ENCODE results near the gene GREB1L. TPM values are rescaled to one million over a fixed set of nuclear protein-coding genes. Genes with fewer than 3 reads are reported as not detected.

GREB1L gene
- polyA plus RNA-seq, 2 of the 4 experiments (the other 2 are of a cell fraction), result 1.4 to 2.8 TPM

DNA sequence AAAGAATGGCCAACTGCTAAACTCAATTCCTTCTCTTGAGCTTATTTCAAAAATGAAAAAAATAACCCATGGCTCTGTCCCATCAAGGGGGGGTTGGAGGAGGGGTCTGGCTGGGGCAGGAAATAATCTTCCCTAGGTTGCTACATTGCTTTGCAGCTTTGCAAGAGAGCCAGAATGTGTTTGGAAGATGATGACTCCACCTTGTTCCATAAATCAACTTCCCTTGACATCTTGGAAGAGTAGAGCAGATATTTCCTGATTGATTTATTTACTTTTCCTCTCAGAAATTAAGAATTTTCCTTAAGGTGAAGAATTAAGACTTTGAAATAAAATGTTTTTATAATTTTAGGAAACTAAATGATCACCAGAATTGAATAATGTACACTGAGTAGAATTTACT lies 317.2 kb downstream of the GREB1L start (continued):
- TF ChIP-seq RFX5 (IDR thresholded peaks at IDR 0.05) (no peak), GATA3 (IDR thresholded peaks at IDR 0.05; ENCODE audit: borderline replicate concordance) (no peak)

DNA sequence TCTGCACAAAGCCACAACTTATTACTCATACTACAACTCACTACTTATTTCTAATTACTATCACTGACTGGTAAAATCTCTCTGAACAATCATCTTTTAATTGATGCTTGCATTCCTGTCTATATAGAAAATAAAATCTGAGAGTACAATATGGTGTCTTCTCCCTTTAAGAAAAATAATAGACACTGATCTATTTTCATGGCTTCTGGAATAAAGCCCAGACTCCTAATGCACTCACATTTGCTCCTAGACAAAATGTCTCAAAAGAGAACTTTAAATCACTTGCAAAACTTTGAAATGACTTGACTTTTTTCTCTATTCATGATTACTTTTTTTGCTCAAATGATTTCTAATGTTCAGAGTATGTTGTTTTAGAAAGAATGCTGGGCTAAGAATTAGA lies 329.7 kb downstream of the GREB1L start:
- H3K4me2 ChIP-seq, result no peak overlapping the region
- CTCF ChIA-PET, result no interaction called here
- TF ChIP-seq JUN (IDR thresholded peaks at IDR 0.05) (no peak), HOXA7 (CRISPR knock-in tag; IDR thresholded peaks at IDR 0.05) (no peak), EP300 (IDR thresholded peaks at IDR 0.05) (no peak), SREBF2 (IDR thresholded peaks at IDR 0.05) (no peak)
- POLR2A ChIA-PET, result no interaction called here
- H3K9me3 ChIP-seq, result no peaks in the 10 kb centered on the region
- DNase-seq (ENCODE audit: low read depth in 1 of 2, low spot score in 1 of 2) (no peak), FAIRE-seq (no peak), ATAC-seq (no peak)
- no peak overlapping the region for H3K4me3 ChIP-seq
- no peak overlapping the region for H3K27ac ChIP-seq
- no peaks in the 10 kb centered on the region for H3K4me1 ChIP-seq

Small RNA genes within 50 kb of the gene (small RNA-seq; reads per million reads assigned to genes)
- 0 reads per million in 6 experiments for gene RF00603

Other genes starting within 250 kb of the GREB1L start
- gene ROCK1, start 130.4 kb upstream of the GREB1L start, polyA plus RNA-seq (2011; rRNA removed), result 24.3 and 31.8 TPM in 2 replicates
- 19.4 to 20.5 TPM (median 19.6 TPM) in 3 replicates for gene ROCK1, start 130.4 kb upstream of the GREB1L start, polyA plus RNA-seq (2017; fragmentation: RNase III; extraction: RNeasy Plus Mini Kit Qiagen cat#74134 plus additional on column Dnase treatment)

Measured in A549 (cell line).